Measurements from ENCODE around the gene ARID3A. TPM values are rescaled to one million over a fixed set of nuclear protein-coding genes. Genes with fewer than 3 reads are reported as not detected.

The ARID3A gene
- total RNA-seq, 1 experiment from 2014 or later, result 10.2 TPM

GRCh38 chr19:989381-990081, 63.7 kb downstream of the ARID3A start:
- Mint-ChIP-seq H3K27ac (ENCODE audit: low read depth, unreplicated experiment) (no peak overlapping the region), H3K36me3 (ENCODE audit: insufficient read depth, unreplicated experiment) (peaks cover 45% of the 10 kb centered on the region), H3K4me1 (ENCODE audit: insufficient read depth, unreplicated experiment) (peaks cover 11% of the 10 kb centered on the region), H3K9me3 (ENCODE audit: unreplicated experiment) (no peaks in the 10 kb centered on the region), H3K27me3 (ENCODE audit: insufficient read depth, unreplicated experiment) (no peaks in the 10 kb centered on the region), H3K4me3 (ENCODE audit: unreplicated experiment) (no peak overlapping the region)
- no TSS peak for BruUV-seq (replicated peaks)
- no peak for DNase-seq (ENCODE audit: unreplicated experiment)
- intact Hi-C loops (cut with micrococcal nuclease), result loop anchor here (10.0 kb wide), 1 partner anchor 135 kb away; the partner anchor contains the start of genes CFD and ELANE
- POLR2A ChIA-PET, result no interaction called here
- TF ChIP-seq CTCF (IDR thresholded peaks at IDR 0.05; ENCODE audit: unreplicated experiment), result peak; percentile 21
- CTCF ChIA-PET, result interaction anchor here (0.6 kb wide), 1 partner anchor 31 kb away, joined by 3 read pairs; no protein-coding TSS in a partner anchor

GRCh38 chr19:990119-990571, 64.3 kb downstream of the ARID3A start:
- DNase-seq (ENCODE audit: unreplicated experiment), result no peak
- Mint-ChIP-seq H3K27ac (ENCODE audit: low read depth, unreplicated experiment) (no peak overlapping the region), H3K27me3 (ENCODE audit: insufficient read depth, unreplicated experiment) (no peaks in the 10 kb centered on the region), H3K36me3 (ENCODE audit: insufficient read depth, unreplicated experiment) (peaks cover 43% of the 10 kb centered on the region), H3K4me1 (ENCODE audit: insufficient read depth, unreplicated experiment) (peaks cover 7% of the 10 kb centered on the region), H3K4me3 (ENCODE audit: unreplicated experiment) (no peak overlapping the region), H3K9me3 (ENCODE audit: unreplicated experiment) (no peaks in the 10 kb centered on the region)
- intact Hi-C loops (cut with micrococcal nuclease), result no loop called here
- POLR2A ChIA-PET, result no interaction called here
- TF ChIP-seq CTCF (IDR thresholded peaks at IDR 0.05; ENCODE audit: unreplicated experiment), result no peak
- BruUV-seq (replicated peaks), result no TSS peak
- CTCF ChIA-PET, result interaction anchor here (0.5 kb wide), 1 partner anchor 132 kb away, joined by 3 read pairs; no protein-coding TSS in a partner anchor

- Mint-ChIP-seq H3K27ac (ENCODE audit: low read depth, unreplicated experiment) (no peak overlapping the region), H3K9me3 (ENCODE audit: unreplicated experiment) (no peaks in the 10 kb centered on the region), H3K4me3 (ENCODE audit: unreplicated experiment) (no peak overlapping the region), H3K4me1 (ENCODE audit: insufficient read depth, unreplicated experiment) (peaks cover 1% of the 10 kb centered on the region), H3K36me3 (ENCODE audit: insufficient read depth, unreplicated experiment) (peaks cover 43% of the 10 kb centered on the region), H3K27me3 (ENCODE audit: insufficient read depth, unreplicated experiment) (no peaks in the 10 kb centered on the region)
- DNase-seq (ENCODE audit: unreplicated experiment), result no peak
- TF ChIP-seq CTCF (IDR thresholded peaks at IDR 0.05; ENCODE audit: unreplicated experiment), result no peak
- no TSS peak for BruUV-seq (replicated peaks)
- ChIA-PET CTCF (no interaction called here), POLR2A (no interaction called here)
- intact Hi-C loops (cut with micrococcal nuclease), result no loop called here
Observed at GRCh38 chr19:990746-991145, 64.9 kb downstream of the ARID3A start.

- Mint-ChIP-seq H3K4me3 (ENCODE audit: unreplicated experiment) (no peak overlapping the region), H3K27ac (ENCODE audit: low read depth, unreplicated experiment) (no peak overlapping the region), H3K36me3 (ENCODE audit: insufficient read depth, unreplicated experiment) (peaks cover 45% of the 10 kb centered on the region), H3K4me1 (ENCODE audit: insufficient read depth, unreplicated experiment) (peaks cover 4% of the 10 kb centered on the region), H3K9me3 (ENCODE audit: unreplicated experiment) (no peaks in the 10 kb centered on the region), H3K27me3 (ENCODE audit: insufficient read depth, unreplicated experiment) (no peaks in the 10 kb centered on the region)
- peak; percentile 39 for DNase-seq (ENCODE audit: unreplicated experiment)
- no peak for TF ChIP-seq CTCF (IDR thresholded peaks at IDR 0.05; ENCODE audit: unreplicated experiment)
- intact Hi-C loops (cut with micrococcal nuclease), result no loop called here
- BruUV-seq (replicated peaks), result no TSS peak
- ChIA-PET CTCF (no interaction called here), POLR2A (no interaction called here)
Observed at GRCh38 chr19:991174-991931, 65.5 kb downstream of the ARID3A start.
